ENCODE measurements around the gene MSH6. TPM values are rescaled to one million over a fixed set of nuclear protein-coding genes. Genes with fewer than 3 reads are reported as not detected.

The MSH6 gene
- total and polyA plus RNA-seq, 9 of the 15 experiments (the other 6 are each of a cell fraction or from before 2014, with no cell fraction given) = 15.3 to 147 (median 80.5) TPM

- no peak for TF ChIP-seq ZNF512 (tag; IDR thresholded peaks at IDR 0.05)
- TF ChIP-seq KLF13 (tag; IDR thresholded peaks at IDR 0.05; ENCODE audit: borderline replicate concordance, low read depth) = 0 out of 2 replicates have a peak, but pooled peaks have one; percentile 10
- TF ChIP-seq TAF7 (tag; IDR thresholded peaks at IDR 0.05) = no peak; the same call in 1 of the 2 replicates
- peak; percentile 44; the same call in 1 of the 2 replicates for TF ChIP-seq KAT7 (CRISPR knock-in tag; IDR thresholded peaks at IDR 0.05; ENCODE audit: borderline replicate concordance)
- no peak for TF ChIP-seq ZNF507 (tag; conservative IDR thresholded peaks at IDR 0.05)
- TF ChIP-seq TFAM (CRISPR knock-in tag; conservative IDR thresholded peaks at IDR 0.05) = no peak
- no peak for TF ChIP-seq ZNF609 (CRISPR knock-in tag; IDR thresholded peaks at IDR 0.05; ENCODE audit: borderline replicate concordance)
- no peak for TF ChIP-seq MCM3 (IDR thresholded peaks at IDR 0.05)
- no peak for TF ChIP-seq ZNF124 (CRISPR knock-in tag; IDR thresholded peaks at IDR 0.05)
- TF ChIP-seq ARID1B (IDR thresholded peaks at IDR 0.05) = no peak
- TF ChIP-seq MYC (IDR thresholded peaks at IDR 0.05; ENCODE audit: low read depth, low read length) = peak; percentile 85
- no peak for TF ChIP-seq MYC (CRISPR knock-in tag; IDR thresholded peaks at IDR 0.05; ENCODE audit: borderline replicate concordance, low read depth)
- TF ChIP-seq HNRNPLL (IDR thresholded peaks at IDR 0.05; ENCODE audit: low read depth, low read length, poor library complexity, severe bottlenecking) = no peak
- TF ChIP-seq PHTF2 (CRISPR knock-in tag; IDR thresholded peaks at IDR 0.05) = no peak
- TF ChIP-seq ZZZ3 (IDR thresholded peaks at IDR 0.05) = 0 out of 2 replicates have a peak, but pooled peaks have one; percentile 65
- TF ChIP-seq LARP7 (IDR thresholded peaks at IDR 0.05) = no peak
- no peak for TF ChIP-seq ILF3 (IDR thresholded peaks at IDR 0.05; ENCODE audit: borderline replicate concordance)
- no peak for TF ChIP-seq NR3C1 (CRISPR knock-in tag; IDR thresholded peaks at IDR 0.05)
- TF ChIP-seq ZBTB17 (CRISPR knock-in tag; IDR thresholded peaks at IDR 0.05) = peak; percentile 15; the same call in 1 of the 2 replicates
- no peak for TF ChIP-seq ELF2 (CRISPR knock-in tag; IDR thresholded peaks at IDR 0.05)
- TF ChIP-seq PHB (CRISPR knock-in tag; IDR thresholded peaks at IDR 0.05) = no peak
- 0 out of 2 replicates have a peak, but pooled peaks have one; percentile 39 for TF ChIP-seq PRMT5 (CRISPR knock-in tag; IDR thresholded peaks at IDR 0.05)
- TF ChIP-seq HEY1 (CRISPR knock-in tag; IDR thresholded peaks at IDR 0.05; ENCODE audit: borderline replicate concordance) = no peak
- no peak for TF ChIP-seq MAFK (IDR thresholded peaks at IDR 0.05; ENCODE audit: low read length)
- no peak for TF ChIP-seq KAT2B (IDR thresholded peaks at IDR 0.05; ENCODE audit: low read depth, low read length)
Observed at GRCh38 chr2:47782671-47783485, at the start of gene MSH6 (continued).
